Measurements from ENCODE around the gene MAST4.

DNA sequence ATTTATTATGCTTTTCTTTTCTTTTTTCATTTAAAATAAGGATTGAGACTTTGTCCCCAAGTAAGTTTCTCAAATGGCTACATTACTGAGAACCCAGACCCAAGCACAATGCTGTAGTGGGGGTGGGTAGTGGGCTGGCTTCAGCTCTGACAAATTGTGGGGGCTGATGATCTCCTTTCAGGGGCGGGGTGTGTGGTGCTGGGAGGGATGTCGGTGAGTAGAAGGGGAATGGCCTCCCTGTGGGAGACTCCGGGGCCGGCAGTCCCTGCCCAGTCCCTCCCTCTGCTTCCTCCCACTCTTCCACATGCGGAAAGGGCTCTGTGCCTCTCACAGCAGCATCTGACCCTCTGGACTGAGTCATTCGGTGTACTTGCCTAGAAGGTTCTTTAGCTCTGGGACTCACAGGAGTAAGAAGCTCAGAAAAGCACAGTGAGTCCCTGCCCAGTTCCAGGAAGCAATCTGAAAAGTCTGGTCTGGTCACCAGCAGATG is 586.2 kb downstream of the MAST4 start:
- TF ChIP-seq EZH2phosphoT487 (IDR thresholded peaks at IDR 0.05; ENCODE audit: borderline replicate concordance, low read length) = no peak
- TF ChIP-seq, protein P1, sequence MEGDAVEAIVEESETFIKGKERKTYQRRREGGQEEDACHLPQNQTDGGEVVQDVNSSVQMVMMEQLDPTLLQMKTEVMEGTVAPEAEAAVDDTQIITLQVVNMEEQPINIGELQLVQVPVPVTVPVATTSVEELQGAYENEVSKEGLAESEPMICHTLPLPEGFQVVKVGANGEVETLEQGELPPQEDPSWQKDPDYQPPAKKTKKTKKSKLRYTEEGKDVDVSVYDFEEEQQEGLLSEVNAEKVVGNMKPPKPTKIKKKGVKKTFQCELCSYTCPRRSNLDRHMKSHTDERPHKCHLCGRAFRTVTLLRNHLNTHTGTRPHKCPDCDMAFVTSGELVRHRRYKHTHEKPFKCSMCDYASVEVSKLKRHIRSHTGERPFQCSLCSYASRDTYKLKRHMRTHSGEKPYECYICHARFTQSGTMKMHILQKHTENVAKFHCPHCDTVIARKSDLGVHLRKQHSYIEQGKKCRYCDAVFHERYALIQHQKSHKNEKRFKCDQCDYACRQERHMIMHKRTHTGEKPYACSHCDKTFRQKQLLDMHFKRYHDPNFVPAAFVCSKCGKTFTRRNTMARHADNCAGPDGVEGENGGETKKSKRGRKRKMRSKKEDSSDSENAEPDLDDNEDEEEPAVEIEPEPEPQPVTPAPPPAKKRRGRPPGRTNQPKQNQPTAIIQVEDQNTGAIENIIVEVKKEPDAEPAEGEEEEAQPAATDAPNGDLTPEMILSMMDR (IDR thresholded peaks at IDR 0.05; ENCODE audit: low read depth, low read length, poor library complexity, severe bottlenecking) = no peak

Measured in DOHH2 (cell line).